K562 (cell line): ENCODE measurements around the gene MADD. TPM values are rescaled to one million over a fixed set of nuclear protein-coding genes. Genes with fewer than 3 reads are reported as not detected.

ENCODE experiments used
- ADNP ChIP-seq: fragments of 200-800 bp; sonication (Bioruptor generic); IDR thresholded peaks from 2 replicates; pipeline ENCODE4 v1.6.1; 2016; ENCODE audit warnings: missing genetic modification characterization, missing compliant biosample characterization
- DDX20 ChIP-seq: fragments of 450-650 bp; IDR thresholded peaks from 2 replicates; pipeline ENCODE4 v1.6.1; 2016; ENCODE audit warnings: missing genetic modification characterization, low read depth, mild to moderate bottlenecking, missing compliant biosample characterization, moderate library complexity
- E2F1 ChIP-seq: sonication (generic); formaldehyde crosslinking; IDR thresholded peaks from 2 replicates; pipeline ENCODE4 v1.8.1; 2023; ENCODE audit warnings: mild to moderate bottlenecking, missing genetic modification reagents, moderate library complexity
- ELF1 ChIP-seq: fragments of 200-800 bp; sonication (Bioruptor generic); IDR thresholded peaks from 2 replicates; pipeline ENCODE4 v1.6.1; 2016; ENCODE audit warnings: missing genetic modification characterization, missing compliant biosample characterization
- ELK1 ChIP-seq: sonication (generic); formaldehyde crosslinking; IDR thresholded peaks from 2 replicates; pipeline ENCODE4 v1.8.1; 2022; ENCODE audit warnings: missing genetic modification reagents
- EZH2 ChIP-seq: IDR thresholded peaks from 2 replicates; pipeline ENCODE4 v1.6.1; 2012; ENCODE audit warnings: low read depth, mild to moderate bottlenecking, inconsistent platforms, low read length, borderline replicate concordance
- FOXJ3 ChIP-seq: sonication (generic); formaldehyde crosslinking; IDR thresholded peaks from 2 replicates; pipeline ENCODE4 v1.4.0; 2020; ENCODE audit warnings: mild to moderate bottlenecking, missing genetic modification reagents
- IRF2 ChIP-seq: sonication (generic); formaldehyde crosslinking; IDR thresholded peaks from 2 replicates; pipeline ENCODE4 v1.8.1; 2022; ENCODE audit warnings: mild to moderate bottlenecking, missing genetic modification reagents
- NR2C2 ChIP-seq, 2 experiments: fragments of 200-800 bp in 1 of 2; sonication (Bioruptor generic) in 1 of 2; sonication (generic) in 1 of 2; formaldehyde crosslinking in 1 of 2; IDR thresholded peaks; 2 replicates each; pipeline versions ENCODE4 v1.6.1 to v1.8.0; 2016 to 2022; ENCODE audit warnings: mild to moderate bottlenecking in 1 of 2, missing compliant biosample characterization in 1 of 2, missing genetic modification characterization in 1 of 2, missing genetic modification reagents in 1 of 2
- NRF1 ChIP-seq, 2 experiments: fragments of 450-650 bp; IDR thresholded peaks in 1 of 2; conservative IDR thresholded peaks in 1 of 2; 2 replicates each; pipeline ENCODE4 v1.6.1; 2014; ENCODE audit warnings: mild to moderate bottlenecking in 2 of 2
- POLR2B ChIP-seq: fragments of 450-650 bp; IDR thresholded peaks from 2 replicates; pipeline ENCODE4 v1.6.1; 2018; ENCODE audit warnings: low read depth; ENCODE audit not compliant: partially characterized antibody
- PRDM10 ChIP-seq: fragments of 450-650 bp; IDR thresholded peaks from 2 replicates; pipeline ENCODE4 v1.6.1; 2018; ENCODE audit not compliant: partially characterized antibody
- SLC30A9 ChIP-seq: fragments of 250-450 bp; sonication (Bioruptor Pico); IDR thresholded peaks from 2 replicates; pipeline ENCODE4 v1.8.0; 2022; ENCODE audit warnings: mild to moderate bottlenecking, moderate library complexity
- SNIP1 ChIP-seq: fragments of 450-650 bp; IDR thresholded peaks from 2 replicates; pipeline ENCODE4 v1.7.1; 2017; ENCODE audit warnings: low read depth, mild to moderate bottlenecking
- TAF7 ChIP-seq: fragments of 450-650 bp; IDR thresholded peaks from 2 replicates; pipeline ENCODE4 v1.6.1; 2016; ENCODE audit warnings: missing genetic modification characterization, missing compliant biosample characterization
- VEZF1 ChIP-seq: fragments of 200-800 bp; sonication (Bioruptor generic); IDR thresholded peaks from 2 replicates; pipeline ENCODE4 v1.6.1; 2017; ENCODE audit warnings: missing genetic modification characterization, missing compliant biosample characterization
- ZNF740 ChIP-seq, 3 experiments: fragments of 200-800 bp in 1 of 3; sonication (Bioruptor generic) in 1 of 3; sonication (generic) in 1 of 3; formaldehyde crosslinking in 1 of 3; IDR thresholded peaks; 2 replicates each; pipeline versions ENCODE4 v1.6.1 to v1.8.0; 2016 to 2022; ENCODE audit warnings: mild to moderate bottlenecking in 2 of 3, missing compliant biosample characterization in 2 of 3, missing genetic modification characterization in 2 of 3, missing genetic modification reagents in 1 of 3
- polyA plus RNA-seq, 8 experiments: library from polyadenylated mRNA; depleted of rRNA in 4 of 8; stranded (reverse) in 5 of 8; unstranded in 3 of 8; fragments of >200 nt; fragmentation: Nextera tagmentation in 2 of 8; fragmentation: Illumina TruSeq in 1 of 8; extraction: Ambion mirVana in 2 of 8; extraction: Trizol in 1 of 8; gene quantifications; 2 replicates each; pipeline versions ENCODE4 v1.2.1 to v1.2.3, GENCODE V29; 2011 to 2014; ENCODE audit warnings: inconsistent platforms in 1 of 8, missing spikeins in 1 of 8
- total RNA-seq, 7 experiments: library from RNA; depleted of rRNA in 6 of 7; stranded (reverse); fragments of >200 nt in 6 of 7; fragmentation: Illumina TruSeq in 2 of 7; extraction: Trizol in 2 of 7; gene quantifications; 2 replicates each; pipeline versions ENCODE4 v1.2.1 to v1.2.3, GENCODE V29; 2011 to 2021; ENCODE audit warnings: low replicate concordance in 1 of 7

Gene MADD
- total and polyA plus RNA-seq, 9 of the 15 experiments (the other 6 are each of a cell fraction or from before 2014, with no cell fraction given) = 0.68 to 57.6 (median 33.6) TPM

GRCh38 chr11:47378836-47379170 lies 108.9 kb downstream of the MADD start (continued):
- no peak for TF ChIP-seq FOXJ3 (CRISPR knock-in tag)
- TF ChIP-seq ADNP (tag) = 0 out of 2 replicates have a peak, but pooled peaks have one; percentile 35
- TF ChIP-seq SNIP1 = no peak
- TF ChIP-seq EZH2 = no peak
- no peak for TF ChIP-seq DDX20 (tag)
- 0 out of 4 replicates have a peak, but pooled peaks of 1 of the 2 experiments have one; percentile 12 for TF ChIP-seq NRF1 (conservative IDR thresholded peaks at IDR 0.05 in 1 of 2, IDR thresholded peaks at IDR 0.05 in 1 of 2)
- TF ChIP-seq E2F1 (CRISPR knock-in tag) = no peak
- 0 out of 2 replicates have a peak, but pooled peaks have one; percentile 10 for TF ChIP-seq NR2C2 (CRISPR knock-in tag; IDR thresholded peaks at IDR 0.05)
- TF ChIP-seq NR2C2 (tag; IDR thresholded peaks at IDR 0.05) = no peak
- TF ChIP-seq ELF1 (tag) = peak; percentile 37; the same call in 1 of the 2 replicates
- no peak for TF ChIP-seq IRF2 (CRISPR knock-in tag)
- no peak for TF ChIP-seq SLC30A9 (CRISPR knock-in tag)
- no peak for TF ChIP-seq VEZF1 (CRISPR knock-in tag)
- TF ChIP-seq ELK1 (CRISPR knock-in tag) = no peak
- no peak for TF ChIP-seq TAF7 (tag)
- peak; percentile 32 for TF ChIP-seq PRDM10
- no peak for TF ChIP-seq POLR2B
- peak; percentile 85 for TF ChIP-seq ZNF740 (CRISPR knock-in tag; IDR thresholded peaks at IDR 0.05)
- TF ChIP-seq ZNF740 (tag; IDR thresholded peaks at IDR 0.05) = no peak; a peak in 1 of 4 replicates
